Panc1 (cell line): ENCODE measurements around the gene TRMT61B.

Source experiments
- CTCF ChIP-seq: fragments of 450-650 bp; IDR thresholded peaks from 2 replicates; pipeline ENCODE4 v1.5.1; 2017; ENCODE audit warnings: mild to moderate bottlenecking
- POLR2AphosphoS5 ChIP-seq: IDR thresholded peaks from 2 replicates; pipeline ENCODE4 v1.6.1; 2012; ENCODE audit warnings: mild to moderate bottlenecking, low read depth, low read length, moderate library complexity
- REST ChIP-seq, 2 experiments: IDR thresholded peaks; 2 replicates each; pipeline ENCODE4 v1.6.1; 2011 to 2012; ENCODE audit warnings: low read depth in 2 of 2, control low read depth in 1 of 2, low read length in 1 of 2, mild to moderate bottlenecking in 1 of 2, moderate library complexity in 1 of 2; ENCODE audit not compliant: insufficient read depth in 1 of 2
- SIN3A ChIP-seq: IDR thresholded peaks from 2 replicates; pipeline ENCODE4 v1.6.1; 2012; ENCODE audit warnings: low read depth, mild to moderate bottlenecking, low read length, moderate library complexity, borderline replicate concordance; ENCODE audit not compliant: insufficient read depth

GRCh38 chr2:28894470-28895188 is 24.5 kb upstream of the TRMT61B start, which contains the start of gene WDR43:
- TF ChIP-seq CTCF (no peak), POLR2AphosphoS5 (peak; percentile 82), REST (IDR thresholded peaks at IDR 0.05; ENCODE audit: insufficient read depth in 1 of 2, low read depth in 2 of 2, low read length in 1 of 2) (0 out of 4 replicates have a peak, but pooled peaks of 1 of the 2 experiments have one; percentile 15), SIN3A (peak; percentile 62; the same call in 1 of the 2 replicates)
